C4-2B (cell line): Measurements from ENCODE around the gene RNF214.
"Not testable (repeated sequence)": the region's sequence is repeated elsewhere in the genome, so short reads cannot be mapped to it uniquely, and the experiment has no call there.

Experiments used
- H3K27ac ChIP-seq: fragments of 450-650 bp; 2 replicates; pipeline ENCODE4 v1.5.1; 2017
- CTCF ChIP-seq: fragments of 450-650 bp; conservative IDR thresholded peaks from 2 replicates; pipeline ENCODE4 v1.5.1; 2017; ENCODE audit warnings: mild to moderate bottlenecking
- ZFX ChIP-seq: fragments of 450-650 bp; IDR thresholded peaks from 2 replicates; pipeline ENCODE4 v1.6.1; 2017

RNF214 gene

GRCh38 chr11:117203069-117203407 is 29.4 kb upstream of the RNF214 start:
- H3K27ac ChIP-seq = no peak overlapping the region
- TF ChIP-seq ZFX (no peak), CTCF (no peak)

DNA sequence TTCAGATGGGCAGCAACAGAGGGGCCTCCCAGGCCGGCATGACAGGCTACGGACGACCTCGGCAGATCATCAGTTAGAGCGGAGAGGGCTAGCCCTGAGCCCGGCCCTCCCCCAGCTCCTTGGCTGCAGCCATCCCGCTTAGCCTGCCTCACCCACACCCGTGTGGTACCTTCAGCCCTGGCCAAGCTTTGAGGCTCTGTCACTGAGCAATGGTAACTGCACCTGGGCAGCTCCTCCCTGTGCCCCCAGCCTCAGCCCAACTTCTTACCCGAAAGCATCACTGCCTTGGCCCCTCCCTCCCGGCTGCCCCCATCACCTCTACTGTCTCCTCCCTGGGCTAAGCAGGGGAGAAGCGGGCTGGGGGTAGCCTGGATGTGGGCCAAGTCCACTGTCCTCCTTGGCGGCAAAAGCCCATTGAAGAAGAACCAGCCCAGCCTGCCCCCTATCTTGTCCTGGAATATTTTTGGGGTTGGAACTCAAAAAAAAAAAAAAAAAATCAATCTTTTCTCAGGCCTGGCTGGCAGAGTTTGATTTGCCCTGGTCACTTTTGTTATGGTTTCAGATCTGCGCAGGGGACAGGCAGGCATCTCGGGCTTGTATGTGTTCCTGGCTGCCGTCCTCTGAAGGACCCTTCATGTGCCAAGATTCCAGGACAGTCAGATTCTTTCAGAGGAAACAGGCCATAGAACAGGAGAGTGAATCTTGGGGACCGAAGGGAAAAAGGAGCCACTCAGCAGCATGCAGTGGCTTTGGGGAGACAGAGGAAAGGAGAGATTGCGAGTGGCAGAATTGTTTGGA is 28.0 kb upstream of the RNF214 start:
- H3K27ac ChIP-seq = no peak overlapping the region
- TF ChIP-seq CTCF = no peak
- TF ChIP-seq ZFX = no peak

DNA sequence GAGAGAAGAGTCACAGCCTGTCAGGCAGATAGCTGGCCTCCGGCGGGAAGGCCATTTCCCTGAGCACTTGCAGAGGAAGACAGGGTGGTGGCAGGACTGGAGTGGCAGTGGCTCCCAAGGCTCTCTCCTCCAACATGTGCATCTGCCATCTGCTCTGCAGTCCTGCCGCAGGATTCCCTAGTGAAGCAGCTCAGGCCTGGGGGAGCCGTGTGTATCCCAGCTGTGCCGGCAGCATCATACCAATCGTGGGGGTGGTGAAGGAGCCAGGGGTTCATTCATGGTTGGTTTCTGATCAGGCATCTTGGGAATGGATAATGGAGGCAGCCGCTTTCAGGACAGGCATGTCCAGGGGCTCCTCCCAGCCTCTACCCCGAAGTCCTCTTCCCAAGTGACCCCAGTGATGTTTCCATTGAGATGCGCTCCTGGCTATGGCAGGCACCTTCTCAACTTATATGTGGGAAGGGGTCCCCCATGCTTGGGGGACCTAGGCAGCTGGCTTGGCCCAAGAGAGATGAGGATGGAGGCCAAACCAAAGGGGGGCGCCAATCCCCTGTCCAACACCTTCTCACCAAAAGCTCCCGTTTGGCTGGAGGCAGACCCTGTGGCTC is 27.2 kb upstream of the RNF214 start:
- no peak overlapping the region for H3K27ac ChIP-seq
- TF ChIP-seq ZFX = no peak
- no peak for TF ChIP-seq CTCF

DNA sequence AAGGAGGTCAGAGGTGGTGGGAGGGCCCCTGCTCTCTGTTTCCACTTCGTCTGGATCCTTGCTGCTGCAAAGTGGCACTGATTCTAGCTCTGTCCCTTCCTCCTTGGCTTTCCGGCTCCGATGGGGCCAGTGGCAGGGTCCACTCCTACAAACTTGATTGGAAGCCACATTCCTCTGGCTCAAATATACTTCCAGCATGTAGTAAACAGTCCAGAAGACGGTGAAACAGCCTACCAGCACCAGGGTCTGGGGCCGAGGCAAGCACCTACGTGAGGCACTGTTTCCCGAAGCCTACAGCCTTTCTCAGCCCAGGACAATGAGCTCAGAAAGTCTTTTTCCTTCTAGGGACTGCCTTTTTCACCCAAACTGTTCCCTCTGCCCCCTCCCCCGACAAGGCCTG is 26.4 kb upstream of the RNF214 start:
- not testable (repeated sequence) for H3K27ac ChIP-seq

GRCh38 chr11:117206859-117207258 is 25.6 kb upstream of the RNF214 start:
- H3K27ac ChIP-seq = not testable (repeated sequence)

DNA sequence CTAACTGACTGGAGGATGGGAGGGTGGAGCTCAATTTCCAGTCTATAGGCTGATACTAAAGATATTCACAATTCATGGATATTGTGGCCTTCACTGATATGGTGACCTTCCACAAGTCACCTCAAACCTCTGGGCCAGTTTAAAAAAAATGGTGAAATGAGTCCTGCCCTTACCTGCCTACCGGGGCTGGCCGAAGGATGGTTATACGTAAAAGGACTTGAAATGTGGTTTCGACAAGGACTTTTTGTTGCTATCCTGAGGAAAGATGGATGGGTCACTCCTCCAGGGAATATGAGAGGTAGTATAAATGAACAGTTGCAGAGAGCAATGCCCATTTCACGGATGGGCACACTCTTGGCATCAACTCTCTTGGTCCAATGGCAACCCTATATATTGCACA is 25.0 kb upstream of the RNF214 start:
- not testable (repeated sequence) for H3K27ac ChIP-seq

- H3K27ac ChIP-seq = not testable (repeated sequence)
These were observed 23.8 kb upstream of the RNF214 start for GRCh38 chr11:117208710-117209109.

- H3K27ac ChIP-seq = not testable (repeated sequence)
These were observed 22.9 kb upstream of the RNF214 start for GRCh38 chr11:117209351-117210125.

GRCh38 chr11:117210620-117211019 is 21.9 kb upstream of the RNF214 start:
- TF ChIP-seq ZFX (no peak), CTCF (no peak)
- H3K27ac ChIP-seq = no peak overlapping the region

DNA sequence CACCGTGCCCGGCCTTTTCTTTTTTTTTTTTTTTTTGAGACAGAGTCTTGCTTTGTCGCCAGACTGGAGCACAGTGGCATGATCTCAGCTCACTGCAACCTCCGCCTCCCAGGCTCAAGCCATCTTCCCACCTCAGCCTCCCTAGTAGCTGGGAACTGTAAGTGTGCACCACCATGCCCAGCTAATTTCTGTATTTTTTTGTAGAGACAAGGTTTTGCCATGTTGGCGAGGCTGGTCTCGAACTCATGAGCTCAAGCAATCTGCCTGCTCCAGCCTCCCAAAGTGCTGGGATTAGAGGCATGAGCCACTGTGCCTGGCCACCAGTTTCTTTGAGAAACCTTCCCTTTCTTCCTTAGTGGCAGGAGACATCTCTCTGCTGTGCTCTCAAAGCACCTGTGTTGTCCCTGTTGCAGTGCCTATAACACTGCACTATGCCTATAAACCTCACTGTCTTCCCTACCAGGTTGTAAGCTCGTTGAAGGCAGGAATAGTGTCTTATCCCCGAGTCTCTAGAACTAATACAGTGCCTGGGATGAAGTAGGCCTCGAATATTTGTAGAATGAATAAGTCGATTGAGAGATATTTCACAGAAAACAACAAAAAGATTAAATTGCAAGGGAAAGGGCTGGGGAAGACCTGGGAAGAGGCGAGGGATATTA is 19.6 kb upstream of the RNF214 start:
- H3K27ac ChIP-seq = no peak overlapping the region
- TF ChIP-seq CTCF (no peak), ZFX (no peak)
